H1 (cell line): ENCODE results near the gene POGZ. TPM values are rescaled to one million over a fixed set of nuclear protein-coding genes. Genes with fewer than 3 reads are reported as not detected.

Experiments
- CTCF ChIA-PET: fragments of 300-600 bp; sonication (Branson Sonifier 250); formaldehyde crosslinking; loops from one replicate; lab custom pipeline; 2021; ENCODE audit not compliant: partially characterized antibody; lab: Charles Lee
- POLR2A ChIA-PET: fragments of 300-600 bp; sonication (Branson Sonifier 250); formaldehyde crosslinking; loops from one replicate; lab custom pipeline; 2021; ENCODE audit warnings: inconsistent platforms; ENCODE audit not compliant: partially characterized antibody; lab: Charles Lee
- DNase-seq, 2 experiments: peaks; one replicate each; pipeline versions ENCODE4 v3.0.0 to v3.0.0-alpha.2; 2010 to 2022; ENCODE audit warnings: low spot score in 2 of 2, low read depth in 1 of 2, mixed read lengths in 1 of 2
- FAIRE-seq: peaks from 2 replicates; lab custom pipeline; 2011; peaks lifted over from hg19 to GRCh38; lab: Jason Lieb, UNC
- H2AFZ ChIP-seq: 2 replicates; pipeline ENCODE4 v1.8.1; 2012; ENCODE audit warnings: low read length, inconsistent platforms
- H2AK5ac ChIP-seq: 2 replicates; pipeline ENCODE4 v1.6.1; 2013; ENCODE audit warnings: low read depth, low read length
- H2BK120ac ChIP-seq: replicated peaks from 2 replicates; pipeline ENCODE3; 2013; ENCODE audit warnings: low read depth, low read length, inconsistent platforms
- H2BK12ac ChIP-seq: 2 replicates; pipeline ENCODE4 v1.6.1; 2013; ENCODE audit warnings: low read depth, low read length
- H2BK15ac ChIP-seq: 2 replicates; pipeline ENCODE4 v1.6.1; 2013; ENCODE audit warnings: low read length
- H2BK20ac ChIP-seq: 2 replicates; pipeline ENCODE4 v1.6.1; 2013; ENCODE audit warnings: low read length
- H2BK5ac ChIP-seq: 2 replicates; pipeline ENCODE4 v1.6.1; 2013; ENCODE audit warnings: low read depth, low read length
- H3K14ac ChIP-seq: 2 replicates; pipeline ENCODE4 v1.6.1; 2013; ENCODE audit warnings: inconsistent platforms; ENCODE audit not compliant: insufficient read length
- H3K18ac ChIP-seq: 2 replicates; pipeline ENCODE4 v1.6.1; 2013; ENCODE audit warnings: low read length; ENCODE audit errors: extremely low read depth
- H3K23ac ChIP-seq: 2 replicates; pipeline ENCODE4 v1.6.1; 2013; ENCODE audit warnings: inconsistent platforms; ENCODE audit not compliant: insufficient read length
- H3K23me2 ChIP-seq: 2 replicates; pipeline ENCODE4 v1.6.1; 2013; ENCODE audit warnings: low read depth, low read length
- H3K27ac ChIP-seq: 2 replicates; pipeline ENCODE4 v1.6.1; 2011; ENCODE audit warnings: low read depth, low read length, inconsistent platforms
- H3K27me3 ChIP-seq, 4 experiments: replicated peaks in 1 of 4; 1 replicate in 1 of 4; 2 replicates in 3 of 4; pipeline versions ENCODE4 v1.6.1 to v1.8.1; 2011 to 2013; ENCODE audit warnings: low read length in 3 of 4, mild to moderate bottlenecking in 3 of 4, inconsistent platforms in 2 of 4, mixed read lengths in 2 of 4, moderate library complexity in 1 of 4; ENCODE audit not compliant: control insufficient read depth in 3 of 4, insufficient read depth in 3 of 4; ENCODE audit errors: extremely low read depth in 1 of 4
- H3K36me3 ChIP-seq, 4 experiments: 2 replicates each; pipeline versions ENCODE4 v1.6.1 to v1.8.1; 2011 to 2013; ENCODE audit warnings: mild to moderate bottlenecking in 4 of 4, low read length in 3 of 4, moderate library complexity in 2 of 4, control low read depth in 1 of 4, inconsistent platforms in 1 of 4; ENCODE audit not compliant: insufficient read depth in 4 of 4, control insufficient read depth in 2 of 4
- H3K4ac ChIP-seq: replicated peaks from 2 replicates; pipeline ENCODE3; 2013; ENCODE audit warnings: low read length, low read depth, mixed read lengths, inconsistent platforms; ENCODE audit not compliant: insufficient read length
- H3K4me1 ChIP-seq, 4 experiments: replicated peaks in 1 of 4; 1 replicate in 1 of 4; 2 replicates in 3 of 4; pipeline versions ENCODE4 v1.6.1 to v1.8.1; 2011 to 2013; ENCODE audit warnings: low read length in 3 of 4, inconsistent platforms in 2 of 4, mixed read lengths in 1 of 4; ENCODE audit not compliant: insufficient read depth in 4 of 4, control insufficient read depth in 3 of 4
- H3K4me2 ChIP-seq, 2 experiments: 2 replicates each; pipeline versions ENCODE4 v1.6.1 to v1.8.1; 2011 to 2013; ENCODE audit warnings: low read depth in 2 of 2, low read length in 2 of 2, control low read depth in 1 of 2, inconsistent platforms in 1 of 2, mild to moderate bottlenecking in 1 of 2; ENCODE audit not compliant: insufficient read depth in 1 of 2
- H3K4me3 ChIP-seq, 4 experiments: fragments of 200-600, 300-600 bp in 1 of 4; sonication (generic), shearing (Covaris generic), sonication (Bioruptor Twin) in 1 of 4; 2 replicates each; pipeline versions ENCODE4 v1.5.1 to v1.8.1; 2011 to 2016; ENCODE audit warnings: low read length in 4 of 4, low read depth in 3 of 4, control low read depth in 2 of 4, inconsistent platforms in 2 of 4, mild to moderate bottlenecking in 2 of 4, mixed read lengths in 1 of 4, moderate library complexity in 1 of 4; ENCODE audit not compliant: insufficient read depth in 2 of 4; ENCODE audit errors: extremely low read depth in 1 of 4
- H3K56ac ChIP-seq: replicated peaks from 2 replicates; pipeline ENCODE3; 2013; ENCODE audit warnings: low read depth, mild to moderate bottlenecking, mixed read lengths, low read length, inconsistent platforms; ENCODE audit not compliant: insufficient read length
- H3K79me1 ChIP-seq: 2 replicates; pipeline ENCODE4 v1.6.1; 2013; ENCODE audit warnings: low read depth, low read length, control low read depth
- H3K79me2 ChIP-seq, 2 experiments: 2 replicates each; pipeline versions ENCODE4 v1.6.1 to v1.8.1; 2012 to 2013; ENCODE audit warnings: low read length in 2 of 2, mild to moderate bottlenecking in 2 of 2, inconsistent platforms in 1 of 2; ENCODE audit not compliant: insufficient read depth in 2 of 2, control insufficient read depth in 1 of 2
- H3K9ac ChIP-seq, 4 experiments: replicated peaks in 1 of 4; 1 replicate in 1 of 4; 2 replicates in 3 of 4; pipeline versions ENCODE4 v1.6.1 to v1.8.1; 2011 to 2013; ENCODE audit warnings: low read depth in 3 of 4, low read length in 3 of 4, control low read depth in 2 of 4, mild to moderate bottlenecking in 2 of 4, moderate library complexity in 2 of 4, inconsistent platforms in 1 of 4; ENCODE audit errors: extremely low read depth in 1 of 4
- H3K9me3 ChIP-seq, 2 experiments: 2 replicates each; pipeline versions ENCODE4 v1.6.1 to v1.8.1; 2012 to 2013; ENCODE audit warnings: mild to moderate bottlenecking in 2 of 2, moderate library complexity in 2 of 2, control low read depth in 1 of 2, inconsistent platforms in 1 of 2, low read depth in 1 of 2, low read length in 1 of 2, mixed read lengths in 1 of 2; ENCODE audit not compliant: insufficient read depth in 2 of 2
- H4K20me1 ChIP-seq, 2 experiments: replicated peaks in 1 of 2; 2 replicates each; pipeline versions ENCODE3 to v1.8.1; 2011 to 2013; ENCODE audit warnings: inconsistent platforms in 2 of 2, low read length in 2 of 2, mild to moderate bottlenecking in 1 of 2; ENCODE audit not compliant: insufficient read depth in 2 of 2, control insufficient read depth in 1 of 2
- H4K5ac ChIP-seq: 2 replicates; pipeline ENCODE4 v1.6.1; 2013; ENCODE audit warnings: low read length, low read depth, mixed read lengths, inconsistent platforms; ENCODE audit not compliant: insufficient read length
- H4K8ac ChIP-seq: 2 replicates; pipeline ENCODE4 v1.8.0; 2013; ENCODE audit warnings: mild to moderate bottlenecking, moderate library complexity, low read length, inconsistent platforms; ENCODE audit not compliant: insufficient read depth; ENCODE audit errors: extremely low read depth
- H4K91ac ChIP-seq: replicated peaks from 2 replicates; pipeline ENCODE3; 2013; ENCODE audit warnings: low read length, mixed read lengths, inconsistent platforms; ENCODE audit not compliant: insufficient read length
- BACH1 ChIP-seq: IDR thresholded peaks from 2 replicates; pipeline ENCODE4 v1.6.1; 2012; ENCODE audit warnings: low read length, improper control_type of control experiment
- BRCA1 ChIP-seq: IDR thresholded peaks from 2 replicates; pipeline ENCODE4 v1.6.1; 2012; ENCODE audit warnings: low read depth, low read length, improper control_type of control experiment
- CEBPB ChIP-seq: IDR thresholded peaks from 2 replicates; pipeline ENCODE4 v1.6.1; 2012; ENCODE audit warnings: low read depth, low read length
- E2F6 ChIP-seq: IDR thresholded peaks from 2 replicates; pipeline ENCODE4 v1.6.1; 2012; ENCODE audit warnings: inconsistent platforms
- FOSL1 ChIP-seq: IDR thresholded peaks from 2 replicates; pipeline ENCODE4 v1.6.1; 2011; ENCODE audit warnings: mild to moderate bottlenecking, low read depth, low read length, moderate library complexity; ENCODE audit not compliant: insufficient read depth
- KDM4A ChIP-seq: IDR thresholded peaks from one replicate; pipeline ENCODE4 v1.7.1; 2012; ENCODE audit warnings: low read depth, mild to moderate bottlenecking, moderate library complexity, low read length, inconsistent platforms; ENCODE audit not compliant: severe bottlenecking
- POLR2A ChIP-seq, 2 experiments: IDR thresholded peaks; 1 replicate in 1 of 2; 2 replicates in 1 of 2; pipeline ENCODE4 v1.6.1; 2011; ENCODE audit warnings: low read depth in 2 of 2, low read length in 2 of 2, mild to moderate bottlenecking in 2 of 2; ENCODE audit errors: control extremely low read depth in 1 of 2
- SUZ12 ChIP-seq: fragments of 200-600 bp; sonication (generic); IDR thresholded peaks from 2 replicates; pipeline ENCODE4 v1.6.1; 2012; ENCODE audit warnings: mild to moderate bottlenecking, inconsistent platforms, low read length, moderate library complexity, mixed read lengths
- WGBS, 2 experiments: shearing (Covaris generic) in 1 of 2; methylation state at CpG; one replicate each; pipeline versions ENCODE4 v1.1.6 to v1.1.7; 2013 to 2015; ENCODE audit warnings: low lambda C conversion rate in 2 of 2, mixed read lengths in 2 of 2, inconsistent platforms in 1 of 2, low coverage in 1 of 2, missing lambda C conversion rate in 1 of 2; ENCODE audit not compliant: insufficient replicate concordance in 2 of 2, insufficient coverage in 1 of 2, insufficient read length in 1 of 2; ENCODE audit errors: extremely low coverage in 1 of 2, missing lambda C conversion rate in 1 of 2; 5-methylcytosine and 5-hydroxymethylcytosine counted together
- polyA plus RNA-seq, 7 experiments: library from polyadenylated mRNA; depleted of rRNA in 3 of 7; stranded (reverse) in 5 of 7; unstranded in 2 of 7; fragments of >200 nt in 5 of 7; fragments of 200-250 nt in 2 of 7; gene quantifications; 1 replicate in 5 of 7; 2 replicates in 1 of 7; 4 replicates in 1 of 7; pipeline versions ENCODE4 v1.2.1 to v1.2.3, GENCODE V29; 2011 to 2013; ENCODE audit warnings: missing spikeins in 2 of 7, mixed read lengths in 2 of 7
- total RNA-seq: library from RNA; stranded (reverse); fragmentation: NEBNext Ultra II Directional; extraction: Animal tissue kit (Norgen Biotek cat#: 25700); gene quantifications from 2 replicates; pipeline ENCODE4 v1.2.1, GENCODE V29; 2021
- TF ChIP-seq, protein P1 (sequence below), 3 experiments: IDR thresholded peaks; 1 replicate in 2 of 3; 2 replicates in 1 of 3; pipeline versions ENCODE4 v1.5.1 to v1.6.1; 2011; ENCODE audit warnings: low read length in 3 of 3, mild to moderate bottlenecking in 3 of 3, inconsistent platforms in 2 of 3, low read depth in 1 of 3, moderate library complexity in 1 of 3; ENCODE audit not compliant: insufficient read depth in 1 of 3; ENCODE audit errors: control extremely low read depth in 1 of 3

POGZ gene
- total and polyA plus RNA-seq, 2 of the 8 experiments (the other 6 are each of a cell fraction or from before 2014, with no cell fraction given), result 66.4 to 105 TPM

DNA sequence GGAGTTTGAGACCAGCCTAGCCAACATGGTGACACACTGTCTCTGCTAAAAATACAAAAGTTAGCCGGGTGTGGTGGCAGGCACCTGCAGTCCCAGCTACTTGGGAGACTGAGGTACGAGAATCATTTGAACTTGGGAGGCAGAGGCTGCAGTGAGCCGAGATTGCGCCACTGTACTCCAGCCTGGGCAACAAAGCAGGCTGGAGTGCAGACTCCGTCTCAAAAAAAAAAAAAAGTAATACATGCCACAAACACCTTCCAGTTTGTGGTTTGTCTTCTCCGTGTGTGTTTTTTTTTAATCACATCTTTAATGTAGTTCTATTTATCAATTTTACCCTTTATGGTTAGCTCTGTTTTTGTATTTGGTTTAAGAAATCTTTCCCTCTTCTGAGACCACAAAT lies 22.3 kb downstream of the POGZ start:
- Histone ChIP-seq H3K56ac (no peak overlapping the region), H4K5ac (no peak overlapping the region), H2BK5ac (no peak overlapping the region), H3K36me3 (peaks cover 0 to 6% (median 5%) of the 10 kb centered on the region in 4 experiments; a peak in 3 of 8 replicates), H4K20me1 (peaks cover 8 to 10% of the 10 kb centered on the region in 2 experiments), H3K79me1 (peaks cover 9% of the 10 kb centered on the region; the same call in 1 of the 2 replicates), H3K4me1 (no peaks in the 10 kb centered on the region), H2BK15ac (no peak overlapping the region), H3K18ac (no peak overlapping the region), H2BK20ac (no peak overlapping the region), H3K27ac (no peak overlapping the region), H3K4ac (no peak overlapping the region), H3K27me3 (no peaks in the 10 kb centered on the region), H3K4me3 (no peak overlapping the region), H3K23me2 (no peaks in the 10 kb centered on the region), H3K9ac (no peak overlapping the region), H3K79me2 (peaks cover 5 to 96% of the 10 kb centered on the region in 2 experiments), H4K91ac (no peak overlapping the region), H3K9me3 (no peaks in the 10 kb centered on the region), H3K4me2 (no peak overlapping the region), H4K8ac (no peak overlapping the region), H3K23ac (no peak overlapping the region), H3K14ac (no peak overlapping the region), H2BK120ac (no peak overlapping the region), H2AFZ (no peak overlapping the region), H2AK5ac (no peak overlapping the region), H2BK12ac (no peak overlapping the region)
- CTCF ChIA-PET, result no interaction called here
- 86% methylated on average over 6 of the region's 6 CpGs; no CpG with 5 or more reads in 1 of the 2 experiments for WGBS, 2 experiments
- TF ChIP-seq SUZ12, result no peak
- TF ChIP-seq, protein P1, sequence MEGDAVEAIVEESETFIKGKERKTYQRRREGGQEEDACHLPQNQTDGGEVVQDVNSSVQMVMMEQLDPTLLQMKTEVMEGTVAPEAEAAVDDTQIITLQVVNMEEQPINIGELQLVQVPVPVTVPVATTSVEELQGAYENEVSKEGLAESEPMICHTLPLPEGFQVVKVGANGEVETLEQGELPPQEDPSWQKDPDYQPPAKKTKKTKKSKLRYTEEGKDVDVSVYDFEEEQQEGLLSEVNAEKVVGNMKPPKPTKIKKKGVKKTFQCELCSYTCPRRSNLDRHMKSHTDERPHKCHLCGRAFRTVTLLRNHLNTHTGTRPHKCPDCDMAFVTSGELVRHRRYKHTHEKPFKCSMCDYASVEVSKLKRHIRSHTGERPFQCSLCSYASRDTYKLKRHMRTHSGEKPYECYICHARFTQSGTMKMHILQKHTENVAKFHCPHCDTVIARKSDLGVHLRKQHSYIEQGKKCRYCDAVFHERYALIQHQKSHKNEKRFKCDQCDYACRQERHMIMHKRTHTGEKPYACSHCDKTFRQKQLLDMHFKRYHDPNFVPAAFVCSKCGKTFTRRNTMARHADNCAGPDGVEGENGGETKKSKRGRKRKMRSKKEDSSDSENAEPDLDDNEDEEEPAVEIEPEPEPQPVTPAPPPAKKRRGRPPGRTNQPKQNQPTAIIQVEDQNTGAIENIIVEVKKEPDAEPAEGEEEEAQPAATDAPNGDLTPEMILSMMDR (IDR thresholded peaks at IDR 0.05; ENCODE audit: control extremely low read depth in 1 of 3, insufficient read depth in 1 of 3, low read depth in 1 of 3, low read length in 3 of 3), result no peak
- TF ChIP-seq KDM4A, result no peak
- no peak for TF ChIP-seq BRCA1
- TF ChIP-seq POLR2A (IDR thresholded peaks at IDR 0.05; ENCODE audit: control extremely low read depth in 1 of 2, low read depth in 2 of 2, low read length in 2 of 2), result no peak
- TF ChIP-seq E2F6, result no peak
- no peak for TF ChIP-seq FOSL1
- no peak for TF ChIP-seq BACH1
- TF ChIP-seq CEBPB, result no peak
- FAIRE-seq (no peak), DNase-seq (no peak)
- POLR2A ChIA-PET, result interaction anchor here (1.7 kb wide), 1 partner anchor 12 kb away, joined by 4 read pairs; no protein-coding TSS in a partner anchor
